ENCODE measurements around the gene STAM. TPM values are rescaled to one million over a fixed set of nuclear protein-coding genes. Genes with fewer than 3 reads are reported as not detected.

The STAM gene
- total and polyA plus RNA-seq, 9 of the 15 experiments (the other 6 are each of a cell fraction or from before 2014, with no cell fraction given), result 13.8 to 33.5 (median 26.4) TPM

DNA sequence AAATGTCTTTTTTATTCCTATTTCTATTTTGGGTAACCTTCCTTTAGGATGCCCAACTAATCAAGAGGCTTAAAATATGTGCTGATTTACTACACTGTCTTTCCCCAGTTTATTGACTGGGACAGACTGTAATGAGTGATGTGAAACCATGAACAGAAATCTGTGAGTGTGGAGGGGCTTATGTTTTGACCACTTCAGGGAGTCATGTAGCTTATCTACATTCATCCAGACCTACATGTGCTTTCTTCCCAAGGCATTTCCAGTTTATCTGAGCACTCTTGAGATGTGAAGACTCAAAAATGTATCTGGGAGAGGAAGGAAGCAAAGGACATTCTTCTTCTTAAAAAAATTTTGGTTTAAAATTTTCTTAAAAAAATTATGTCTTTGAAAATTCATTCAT lies 45.2 kb downstream of the STAM start (continued):
- no peak for TF ChIP-seq MYC (IDR thresholded peaks at IDR 0.05; ENCODE audit: low read depth, low read length)
- no peak for TF ChIP-seq MYC (CRISPR knock-in tag; IDR thresholded peaks at IDR 0.05; ENCODE audit: borderline replicate concordance, low read depth)
- TF ChIP-seq ZBTB17 (CRISPR knock-in tag; IDR thresholded peaks at IDR 0.05), result no peak
- TF ChIP-seq ZNF766 (CRISPR knock-in tag; conservative IDR thresholded peaks at IDR 0.05), result no peak
- TF ChIP-seq ZKSCAN8 (CRISPR knock-in tag; IDR thresholded peaks at IDR 0.05), result no peak
- TF ChIP-seq ZSCAN32 (CRISPR knock-in tag; IDR thresholded peaks at IDR 0.05), result no peak
- TF ChIP-seq TAF15 (IDR thresholded peaks at IDR 0.05; ENCODE audit: low read depth, low read length), result no peak
- TF ChIP-seq SMAD3 (CRISPR knock-in tag; conservative IDR thresholded peaks at IDR 0.05), result no peak
- peak; percentile 61 for TF ChIP-seq CBFA2T2 (conservative IDR thresholded peaks at IDR 0.05)
- TF ChIP-seq STAG1 (CRISPR knock-in tag; IDR thresholded peaks at IDR 0.05; ENCODE audit: borderline replicate concordance), result no peak
- TF ChIP-seq, protein P1, sequence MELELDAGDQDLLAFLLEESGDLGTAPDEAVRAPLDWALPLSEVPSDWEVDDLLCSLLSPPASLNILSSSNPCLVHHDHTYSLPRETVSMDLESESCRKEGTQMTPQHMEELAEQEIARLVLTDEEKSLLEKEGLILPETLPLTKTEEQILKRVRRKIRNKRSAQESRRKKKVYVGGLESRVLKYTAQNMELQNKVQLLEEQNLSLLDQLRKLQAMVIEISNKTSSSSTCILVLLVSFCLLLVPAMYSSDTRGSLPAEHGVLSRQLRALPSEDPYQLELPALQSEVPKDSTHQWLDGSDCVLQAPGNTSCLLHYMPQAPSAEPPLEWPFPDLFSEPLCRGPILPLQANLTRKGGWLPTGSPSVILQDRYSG (tag; conservative IDR thresholded peaks at IDR 0.05; ENCODE audit: low read depth), result no peak
- peak; percentile 25 for TF ChIP-seq MEIS2 (IDR thresholded peaks at IDR 0.05; ENCODE audit: partially characterized antibody)
- TF ChIP-seq SLC30A9 (CRISPR knock-in tag; IDR thresholded peaks at IDR 0.05), result no peak
- no peak for TF ChIP-seq MYBL2 (IDR thresholded peaks at IDR 0.05; ENCODE audit: low read depth)
- TF ChIP-seq MYBL2 (CRISPR knock-in tag; IDR thresholded peaks at IDR 0.05; ENCODE audit: borderline replicate concordance), result no peak
- TF ChIP-seq, protein P2, sequence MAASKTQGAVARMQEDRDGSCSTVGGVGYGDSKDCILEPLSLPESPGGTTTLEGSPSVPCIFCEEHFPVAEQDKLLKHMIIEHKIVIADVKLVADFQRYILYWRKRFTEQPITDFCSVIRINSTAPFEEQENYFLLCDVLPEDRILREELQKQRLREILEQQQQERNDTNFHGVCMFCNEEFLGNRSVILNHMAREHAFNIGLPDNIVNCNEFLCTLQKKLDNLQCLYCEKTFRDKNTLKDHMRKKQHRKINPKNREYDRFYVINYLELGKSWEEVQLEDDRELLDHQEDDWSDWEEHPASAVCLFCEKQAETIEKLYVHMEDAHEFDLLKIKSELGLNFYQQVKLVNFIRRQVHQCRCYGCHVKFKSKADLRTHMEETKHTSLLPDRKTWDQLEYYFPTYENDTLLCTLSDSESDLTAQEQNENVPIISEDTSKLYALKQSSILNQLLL (CRISPR knock-in tag; IDR thresholded peaks at IDR 0.05; ENCODE audit: borderline replicate concordance), result no peak
- TF ChIP-seq PCBP1 (IDR thresholded peaks at IDR 0.05; ENCODE audit: low read depth, low read length, poor library complexity, severe bottlenecking), result no peak
- no peak for TF ChIP-seq HNRNPH1 (optimal IDR thresholded peaks at IDR 0.05; ENCODE audit: low read depth, low read length)
- no peak for TF ChIP-seq L3MBTL2 (IDR thresholded peaks at IDR 0.05)
- TF ChIP-seq IRF2 (CRISPR knock-in tag; IDR thresholded peaks at IDR 0.05), result no peak
- no peak for TF ChIP-seq RFX5 (IDR thresholded peaks at IDR 0.05; ENCODE audit: low read depth, low read length)
- TF ChIP-seq DMBX1 (CRISPR knock-in tag; IDR thresholded peaks at IDR 0.05; ENCODE audit: borderline replicate concordance), result no peak
- no peak for TF ChIP-seq ZNF444 (CRISPR knock-in tag; IDR thresholded peaks at IDR 0.05)
- no peak for TF ChIP-seq NCOA6 (IDR thresholded peaks at IDR 0.05)
- TF ChIP-seq ARID1B (IDR thresholded peaks at IDR 0.05), result peak; percentile 52
- TF ChIP-seq ZC3H4 (CRISPR knock-in tag; IDR thresholded peaks at IDR 0.05; ENCODE audit: borderline replicate concordance), result no peak
- TF ChIP-seq TAF9B (IDR thresholded peaks at IDR 0.05; ENCODE audit: partially characterized antibody), result no peak
- TF ChIP-seq, protein P3, sequence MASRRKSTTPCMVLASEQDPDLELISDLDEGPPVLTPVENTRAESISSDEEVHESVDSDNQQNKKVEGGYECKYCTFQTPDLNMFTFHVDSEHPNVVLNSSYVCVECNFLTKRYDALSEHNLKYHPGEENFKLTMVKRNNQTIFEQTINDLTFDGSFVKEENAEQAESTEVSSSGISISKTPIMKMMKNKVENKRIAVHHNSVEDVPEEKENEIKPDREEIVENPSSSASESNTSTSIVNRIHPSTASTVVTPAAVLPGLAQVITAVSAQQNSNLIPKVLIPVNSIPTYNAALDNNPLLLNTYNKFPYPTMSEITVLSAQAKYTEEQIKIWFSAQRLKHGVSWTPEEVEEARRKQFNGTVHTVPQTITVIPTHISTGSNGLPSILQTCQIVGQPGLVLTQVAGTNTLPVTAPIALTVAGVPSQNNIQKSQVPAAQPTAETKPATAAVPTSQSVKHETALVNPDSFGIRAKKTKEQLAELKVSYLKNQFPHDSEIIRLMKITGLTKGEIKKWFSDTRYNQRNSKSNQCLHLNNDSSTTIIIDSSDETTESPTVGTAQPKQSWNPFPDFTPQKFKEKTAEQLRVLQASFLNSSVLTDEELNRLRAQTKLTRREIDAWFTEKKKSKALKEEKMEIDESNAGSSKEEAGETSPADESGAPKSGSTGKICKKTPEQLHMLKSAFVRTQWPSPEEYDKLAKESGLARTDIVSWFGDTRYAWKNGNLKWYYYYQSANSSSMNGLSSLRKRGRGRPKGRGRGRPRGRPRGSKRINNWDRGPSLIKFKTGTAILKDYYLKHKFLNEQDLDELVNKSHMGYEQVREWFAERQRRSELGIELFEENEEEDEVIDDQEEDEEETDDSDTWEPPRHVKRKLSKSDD (conservative IDR thresholded peaks at IDR 0.05; ENCODE audit: low read length), result no peak
